Stomach (tissue), 9 donors: Measurements from ENCODE around the gene KHSRP. TPM values are rescaled to one million over a fixed set of nuclear protein-coding genes. Genes with fewer than 3 reads are reported as not detected.
"Not testable (repeated sequence)": the region's sequence is repeated elsewhere in the genome, so short reads cannot be mapped to it uniquely, and the experiment has no call there.

Experiments used
- DNase-seq, 2 donors: peaks; one replicate each; pipeline versions ENCODE4 v3.0.0 to v3.0.0-alpha.2; 2013 to 2019
- H3K27ac ChIP-seq, 5 donors: fragments of 200-600 bp in 4 of 5; sonication (generic) in 4 of 5; one replicate each; pipeline ENCODE4 v1.5.1; 2013 to 2019; ENCODE audit warnings: mild to moderate bottlenecking in 1 of 5, moderate library complexity in 1 of 5
- H3K27me3 ChIP-seq, 3 donors: fragments of 200-600 bp; sonication (generic); one replicate each; pipeline ENCODE4 v1.5.1; 2017 to 2019; ENCODE audit warnings: mixed run types in 1 of 3
- H3K36me3 ChIP-seq, 4 donors: fragments of 200-600 bp; sonication (generic); 1 replicate in 3 of 4; 2 replicates in 1 of 4; pipeline ENCODE4 v1.5.1; 2016 to 2019
- H3K4me1 ChIP-seq, 4 donors: fragments of 200-600 bp; sonication (generic); one replicate each; pipeline ENCODE4 v1.5.1; 2016 to 2019
- H3K4me3 ChIP-seq, 4 donors: fragments of 200-600 bp; sonication (generic) in 3 of 4; one replicate each; pipeline ENCODE4 v1.5.1; 2016 to 2019; ENCODE audit warnings: mild to moderate bottlenecking in 1 of 4
- H3K9me3 ChIP-seq, 4 donors: fragments of 200-600 bp; sonication (generic); one replicate each; pipeline ENCODE4 v1.5.1; 2016 to 2019
- EP300 ChIP-seq: sonication (generic); formaldehyde crosslinking; IDR thresholded peaks from one replicate; pipeline ENCODE4 v1.6.1; 2017; ENCODE audit warnings: antibody characterized with exemption
- POLR2A ChIP-seq, 4 donors: fragments of 450-650 bp; IDR thresholded peaks; one replicate each; pipeline ENCODE4 v1.6.1; 2016; ENCODE audit warnings: antibody characterized with exemption in 4 of 4, control low read depth in 2 of 4, mild to moderate bottlenecking in 1 of 4, moderate library complexity in 1 of 4
- POLR2AphosphoS5 ChIP-seq, 3 donors: sonication (generic); formaldehyde crosslinking; IDR thresholded peaks; one replicate each; pipeline ENCODE4 v1.6.1; 2016; ENCODE audit warnings: antibody characterized with exemption in 3 of 3
- WGBS, 5 donors: extraction: QIAGEN DNeasy Blood & Tissue Kit in 3 of 5; methylation state at CpG; one replicate each; pipeline versions ENCODE4 v1.1.5 to v1.1.7; 2013 to 2018; 5-methylcytosine and 5-hydroxymethylcytosine counted together
- intact Hi-C: fragments of 100-400 bp; cut with DNase I; formaldehyde crosslinking; loops from one replicate; pipeline ENCODE4 v1.15.1; 2023; ENCODE audit warnings: low total_unique reads
- polyA plus RNA-seq, 3 donors: library from polyadenylated mRNA; stranded (reverse); fragments of 200-250 nt; gene quantifications; one replicate each; pipeline ENCODE4 v1.2.3, GENCODE V29; 2013
- total RNA-seq, 5 donors: library from RNA; depleted of rRNA; stranded (reverse); fragments of >200 nt; gene quantifications; one replicate each; pipeline versions ENCODE4 v1.1.0 to v1.2.3, GENCODE V29; 2014 to 2016
- TF ChIP-seq, protein P1 (sequence below), 7 experiments: fragments of 450-650 bp in 4 of 7; fragments of 200-600 bp in 3 of 7; sonication (generic) in 3 of 7; IDR thresholded peaks; one replicate each; pipeline ENCODE4 v1.5.1; 2016 to 2019; ENCODE audit warnings: antibody characterized with exemption in 7 of 7, control low read depth in 2 of 7, mild to moderate bottlenecking in 1 of 7
- donor health status: healthy with polysubstance abuse.
- donor health status: Bipolar disorder and iron deficiency.
- donor health status: healthy.

Gene KHSRP
- total and polyA plus RNA-seq, 8 donors: 49.1 to 130 (median 111) TPM

DNA sequence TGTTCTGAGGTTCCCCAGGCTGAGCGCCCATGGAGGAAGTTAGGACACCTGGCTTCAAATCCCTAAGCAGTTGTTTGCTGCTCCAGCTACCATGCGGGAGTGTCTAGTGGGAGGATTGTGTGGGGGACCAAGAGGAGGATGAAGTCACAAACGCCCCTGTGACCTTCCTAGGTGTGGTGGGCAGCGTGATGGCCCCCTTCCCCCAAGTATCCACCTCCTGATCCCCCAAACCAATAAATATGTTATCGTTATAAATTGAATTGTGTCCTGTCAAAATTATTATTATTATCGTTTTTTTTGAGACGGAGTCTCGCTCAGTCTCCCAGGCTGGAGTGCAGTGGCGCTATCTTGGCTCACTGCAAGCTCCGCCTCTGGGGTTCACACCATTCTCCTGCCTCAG, 9.1 kb upstream of the KHSRP start, which contains the start of gene SLC25A41:
Gene SLC25A41 (minus strand): TSS at position 101 of the 400 bp plus-strand sequence. CDS start 70 bp downstream, at position 31.
- Histone ChIP-seq H3K9me3 (no peaks in the 10 kb centered on the region), H3K4me3 (no peak within 1 kb of the TSS), H3K4me1 (no peaks in the 10 kb centered on the region), H3K27ac (no peak within 1 kb of the TSS), H3K27me3 (no peaks in the 10 kb centered on the region), H3K36me3 (no peaks in the 10 kb centered on the region)
- intact Hi-C loops: no loop called here
- no peak for DNase-seq
- TF ChIP-seq EP300 (no peak), POLR2A (IDR thresholded peaks at IDR 0.05) (no peak), POLR2AphosphoS5 (IDR thresholded peaks at IDR 0.05) (no peak)
- TF ChIP-seq, protein P1, sequence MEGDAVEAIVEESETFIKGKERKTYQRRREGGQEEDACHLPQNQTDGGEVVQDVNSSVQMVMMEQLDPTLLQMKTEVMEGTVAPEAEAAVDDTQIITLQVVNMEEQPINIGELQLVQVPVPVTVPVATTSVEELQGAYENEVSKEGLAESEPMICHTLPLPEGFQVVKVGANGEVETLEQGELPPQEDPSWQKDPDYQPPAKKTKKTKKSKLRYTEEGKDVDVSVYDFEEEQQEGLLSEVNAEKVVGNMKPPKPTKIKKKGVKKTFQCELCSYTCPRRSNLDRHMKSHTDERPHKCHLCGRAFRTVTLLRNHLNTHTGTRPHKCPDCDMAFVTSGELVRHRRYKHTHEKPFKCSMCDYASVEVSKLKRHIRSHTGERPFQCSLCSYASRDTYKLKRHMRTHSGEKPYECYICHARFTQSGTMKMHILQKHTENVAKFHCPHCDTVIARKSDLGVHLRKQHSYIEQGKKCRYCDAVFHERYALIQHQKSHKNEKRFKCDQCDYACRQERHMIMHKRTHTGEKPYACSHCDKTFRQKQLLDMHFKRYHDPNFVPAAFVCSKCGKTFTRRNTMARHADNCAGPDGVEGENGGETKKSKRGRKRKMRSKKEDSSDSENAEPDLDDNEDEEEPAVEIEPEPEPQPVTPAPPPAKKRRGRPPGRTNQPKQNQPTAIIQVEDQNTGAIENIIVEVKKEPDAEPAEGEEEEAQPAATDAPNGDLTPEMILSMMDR (IDR thresholded peaks at IDR 0.05): no peak
- WGBS, 5 donors: 83 to 92% (median 90%) methylated on average over 10 of the region's 10 CpGs

DNA sequence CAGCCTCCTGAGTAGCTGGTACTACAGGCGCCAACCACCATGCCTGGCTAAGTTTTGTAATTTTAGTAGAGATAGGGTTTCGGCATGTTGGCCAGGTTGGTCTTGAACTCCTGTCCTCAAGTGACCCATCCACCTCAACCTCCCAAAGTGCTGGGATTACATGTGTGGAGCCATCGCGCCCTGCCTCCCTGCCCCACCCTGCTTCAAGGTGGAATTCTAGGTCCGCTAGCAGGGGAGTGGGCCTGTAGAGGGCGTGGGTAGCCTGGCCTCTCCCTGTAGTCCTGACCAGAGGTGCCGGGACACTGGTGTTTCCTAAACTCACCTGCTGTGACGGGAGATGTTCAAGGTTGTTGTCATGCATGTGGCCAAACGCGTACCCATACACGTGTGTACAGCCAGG, 8.6 kb upstream of the KHSRP start:
- no peak for DNase-seq
- no peak overlapping the region for H3K4me3 ChIP-seq
- H3K27me3 ChIP-seq: no peaks in the 10 kb centered on the region
- WGBS, 5 donors: 80 to 89% (median 85%) methylated on average over 8 to 11 of the region's 11 CpGs
- intact Hi-C loops: no loop called here
- H3K9me3 ChIP-seq: no peaks in the 10 kb centered on the region
- H3K27ac ChIP-seq: no peak overlapping the region
- H3K4me1 ChIP-seq: no peaks in the 10 kb centered on the region
- no peaks in the 10 kb centered on the region for H3K36me3 ChIP-seq
- TF ChIP-seq EP300: no peak
- TF ChIP-seq POLR2A (IDR thresholded peaks at IDR 0.05): no peak
- TF ChIP-seq, protein P1 (IDR thresholded peaks at IDR 0.05): no peak
- no peak for TF ChIP-seq POLR2AphosphoS5 (IDR thresholded peaks at IDR 0.05)

DNA sequence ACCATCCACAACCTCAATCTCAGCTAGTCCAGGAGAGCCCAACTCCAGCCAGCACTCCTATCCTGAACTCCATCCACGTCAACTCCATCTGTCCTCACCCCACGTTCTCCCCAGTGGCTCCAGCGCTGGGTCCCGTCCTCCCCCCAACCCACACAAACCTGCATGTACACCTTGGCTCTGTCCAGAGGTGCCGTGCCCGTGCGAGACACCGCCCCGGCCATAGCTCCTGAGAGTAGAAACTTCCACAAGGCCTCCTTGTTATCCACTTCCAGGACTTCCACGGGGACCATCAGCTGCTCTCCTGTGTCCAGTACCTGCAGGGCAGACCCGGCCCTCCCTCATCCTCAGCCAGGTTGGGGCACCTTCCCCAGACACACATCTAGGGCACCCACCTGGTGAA, 7.3 kb upstream of the KHSRP start:
- intact Hi-C loops: no loop called here
- Histone ChIP-seq H3K4me3 (no peak overlapping the region), H3K27me3 (no peaks in the 10 kb centered on the region), H3K4me1 (no peaks in the 10 kb centered on the region), H3K27ac (no peak overlapping the region), H3K36me3 (no peaks in the 10 kb centered on the region), H3K9me3 (no peaks in the 10 kb centered on the region)
- WGBS, 5 donors: 90 to 95% (median 92%) methylated on average over 11 of the region's 11 CpGs
- DNase-seq: no peak
- no peak for TF ChIP-seq POLR2AphosphoS5 (IDR thresholded peaks at IDR 0.05)
- TF ChIP-seq, protein P1 (IDR thresholded peaks at IDR 0.05): no peak
- TF ChIP-seq POLR2A (IDR thresholded peaks at IDR 0.05): no peak
- no peak for TF ChIP-seq EP300

DNA sequence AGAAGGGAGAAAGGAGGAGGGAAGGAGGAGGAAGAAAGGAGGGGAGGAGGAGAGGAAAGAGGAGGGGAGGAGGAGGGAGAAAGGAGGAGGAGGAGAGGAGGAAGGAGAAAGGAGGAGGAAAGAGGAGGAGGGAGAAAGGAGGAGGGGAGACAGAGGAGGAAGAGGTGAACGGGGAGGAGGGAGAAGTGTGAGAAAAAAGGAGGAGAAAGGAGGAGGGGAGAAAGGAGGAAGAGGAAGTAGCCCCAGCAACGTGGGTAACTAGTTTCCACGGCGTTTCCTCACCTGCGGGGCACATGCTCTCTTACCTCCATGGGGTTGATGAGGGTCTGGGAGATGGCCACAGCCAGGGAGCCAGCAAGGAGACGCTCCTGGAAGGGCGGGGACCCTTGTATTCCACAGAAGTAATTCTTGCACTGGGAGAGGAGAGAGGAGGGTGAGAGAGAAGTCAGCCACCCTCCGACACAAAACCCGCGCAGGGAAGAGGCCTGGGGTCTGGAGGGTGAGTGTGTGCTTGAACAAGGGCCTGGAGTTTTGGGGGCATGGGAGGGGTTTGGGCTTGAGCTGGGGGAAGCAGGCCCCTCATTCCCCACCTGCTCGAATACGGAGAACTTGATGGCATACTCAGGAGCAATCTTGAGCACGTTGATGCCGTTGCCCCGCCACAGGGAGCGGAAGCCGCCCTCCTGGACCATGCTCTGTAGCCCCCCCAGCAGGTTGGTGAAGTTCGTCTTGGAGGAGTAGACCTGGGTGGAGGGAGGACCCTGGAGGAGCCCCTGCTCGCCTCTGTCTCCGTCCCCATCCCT, 5.0 kb upstream of the KHSRP start:
- H3K4me3 ChIP-seq: no peak overlapping the region
- no peaks in the 10 kb centered on the region for H3K36me3 ChIP-seq
- TF ChIP-seq POLR2AphosphoS5 (IDR thresholded peaks at IDR 0.05) (no peak), EP300 (no peak), POLR2A (IDR thresholded peaks at IDR 0.05) (no peak)
- TF ChIP-seq, protein P1 (IDR thresholded peaks at IDR 0.05): no peak
- 54 to 62% (median 55%) methylated on average over 19 to 20 of the region's 20 CpGs for WGBS, 5 donors
- intact Hi-C loops: no loop called here
- no peak overlapping the region for H3K27ac ChIP-seq
- no peaks in the 10 kb centered on the region for H3K9me3 ChIP-seq
- no peak for DNase-seq
- H3K4me1 ChIP-seq: peaks cover 0 to 8% (median 3%) of the 10 kb centered on the region in 4 donors
- no peaks in the 10 kb centered on the region for H3K27me3 ChIP-seq

DNA sequence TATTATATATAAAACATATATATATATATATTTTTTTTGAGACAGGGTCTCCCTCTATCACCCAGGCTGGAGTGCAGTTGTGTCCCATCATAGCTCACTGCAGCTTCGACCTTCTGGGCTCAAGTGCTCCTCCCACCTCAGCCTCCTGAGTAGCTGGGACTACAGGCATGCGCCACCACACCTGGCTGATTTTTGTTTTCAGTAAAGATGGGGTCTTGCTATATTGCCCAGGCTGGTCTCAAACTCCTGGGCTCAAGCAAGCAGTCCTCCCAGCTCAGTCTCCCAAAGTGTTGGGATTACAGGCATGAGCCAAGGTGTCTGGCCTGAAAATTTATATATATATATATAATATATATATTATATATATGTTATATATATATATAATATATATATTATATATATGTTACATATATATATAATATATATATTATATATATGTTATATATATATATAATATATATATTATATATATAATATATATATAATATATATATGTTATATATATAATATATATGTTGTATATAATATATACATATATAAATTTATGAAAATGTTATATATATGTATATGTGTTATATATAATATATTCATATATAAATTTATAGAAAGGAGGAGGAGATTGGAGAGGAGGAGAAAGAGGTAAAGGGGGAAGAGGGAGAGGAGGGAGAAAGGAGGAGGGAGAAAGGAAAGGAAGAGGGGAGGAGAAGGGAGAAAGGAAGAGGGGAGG, 4.2 kb upstream of the KHSRP start:
- H3K4me1 ChIP-seq, intact Hi-C loops, H3K27ac ChIP-seq, DNase-seq, H3K36me3 ChIP-seq, H3K27me3 ChIP-seq, H3K9me3 ChIP-seq, H3K4me3 ChIP-seq: not testable (repeated sequence)
- WGBS, 5 donors: 72 to 88% (median 87%) methylated on average over 2 of the region's 2 CpGs
